Activated T-helper 17 cell treated with anti-CD3 and anti-CD28 coated beads, Interleukin-2, amount 50 U/mL, for 72 hours (primary cell): ENCODE measurements around the gene MCF2L2. TPM values are rescaled to one million over a fixed set of nuclear protein-coding genes. Genes with fewer than 3 reads are reported as not detected.

Experiments
- ATAC-seq: fragments of 150-1000 bp; cut with Tn5 transposase; replicated peaks from 2 replicates; pipeline ENCODE4 v1.10.0; 2021; ENCODE audit warnings: mild to moderate bottlenecking, moderate library complexity
- H3K27ac Mint-ChIP-seq: one replicate; pipeline ENCODE4 v1.8.0; 2022; ENCODE audit warnings: mixed read lengths
- H3K27me3 Mint-ChIP-seq: one replicate; pipeline ENCODE4 v1.8.0; 2022; ENCODE audit warnings: mixed read lengths
- H3K36me3 Mint-ChIP-seq: one replicate; pipeline ENCODE4 v1.8.0; 2022; ENCODE audit warnings: low read depth, mild to moderate bottlenecking, mixed read lengths
- H3K4me1 Mint-ChIP-seq: one replicate; pipeline ENCODE4 v1.8.0; 2022; ENCODE audit warnings: mixed read lengths
- H3K4me3 Mint-ChIP-seq: one replicate; pipeline ENCODE4 v1.8.0; 2022; ENCODE audit warnings: mild to moderate bottlenecking, mixed read lengths
- H3K9me3 Mint-ChIP-seq: one replicate; pipeline ENCODE4 v1.8.0; 2022; ENCODE audit warnings: mixed read lengths
- total RNA-seq, 2 donors: library from RNA; stranded (reverse); gene quantifications; one replicate each; pipeline ENCODE4 v1.2.3, GENCODE V29; 2022

The MCF2L2 gene
- total RNA-seq, 2 donors from 2014 or later: 9.0 to 10.0 TPM

DNA sequence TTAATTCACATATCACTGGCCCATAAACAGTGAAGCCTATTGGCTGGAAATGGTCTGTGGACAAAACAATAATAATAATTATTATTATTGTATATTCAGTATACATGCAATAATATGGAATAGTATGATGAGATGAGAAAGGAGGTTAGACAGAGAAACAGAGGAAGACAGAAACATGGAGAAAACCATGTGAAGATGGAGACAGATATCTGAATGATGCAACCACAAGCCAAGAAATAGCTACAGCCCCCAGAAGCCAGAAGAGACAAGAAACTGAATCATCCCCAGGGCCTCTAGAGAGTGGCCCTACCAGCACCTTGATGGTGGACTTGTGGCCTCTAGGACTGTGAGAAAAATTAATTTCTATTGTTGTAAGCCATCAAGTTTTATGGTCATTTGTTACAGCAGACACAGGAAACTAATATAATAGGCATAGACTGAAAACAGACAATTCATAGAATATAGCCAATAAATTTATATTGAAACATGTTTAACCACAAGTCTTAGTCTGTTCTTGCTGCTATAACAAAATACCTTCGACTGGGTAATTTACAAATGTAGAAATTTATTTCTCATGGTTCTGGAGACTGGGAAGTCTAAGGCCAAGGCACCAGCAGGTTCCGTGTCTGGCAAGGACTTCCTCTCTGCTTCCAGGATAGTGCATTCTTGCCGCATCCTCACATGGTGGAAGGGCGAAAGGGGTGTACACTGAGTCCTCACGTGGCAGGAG lies 31.6 kb downstream of the MCF2L2 start:
- H3K4me1 Mint-ChIP-seq: no peaks in the 10 kb centered on the region
- H3K9me3 Mint-ChIP-seq: no peaks in the 10 kb centered on the region
- H3K4me3 Mint-ChIP-seq: no peak overlapping the region
- no peak for ATAC-seq
- H3K36me3 Mint-ChIP-seq: no peaks in the 10 kb centered on the region
- H3K27ac Mint-ChIP-seq: no peak overlapping the region
- no peaks in the 10 kb centered on the region for H3K27me3 Mint-ChIP-seq

DNA sequence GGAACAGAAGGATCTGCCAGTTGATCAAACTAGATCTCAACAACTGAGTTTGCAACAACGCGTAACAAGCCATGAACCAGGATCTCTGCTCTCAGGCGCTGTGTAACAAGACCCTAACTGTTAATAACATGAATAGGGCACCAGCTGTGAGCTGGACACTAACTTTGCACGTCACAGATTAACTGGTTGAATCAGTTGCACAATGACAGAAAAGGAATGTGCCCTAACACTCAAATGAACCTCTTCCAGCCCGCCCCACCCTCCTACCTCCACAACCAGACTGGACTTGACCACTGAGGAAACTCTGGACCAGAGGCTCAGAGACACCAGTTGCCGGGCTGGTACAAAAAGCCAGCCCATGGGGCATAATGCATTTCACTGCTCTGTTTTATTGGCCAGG lies 34.3 kb downstream of the MCF2L2 start:
- Mint-ChIP-seq H3K27me3 (no peaks in the 10 kb centered on the region), H3K4me1 (peaks cover 7% of the 10 kb centered on the region), H3K4me3 (no peak overlapping the region), H3K9me3 (no peaks in the 10 kb centered on the region), H3K36me3 (peaks cover 5% of the 10 kb centered on the region), H3K27ac (no peak overlapping the region)
- no peak for ATAC-seq

DNA sequence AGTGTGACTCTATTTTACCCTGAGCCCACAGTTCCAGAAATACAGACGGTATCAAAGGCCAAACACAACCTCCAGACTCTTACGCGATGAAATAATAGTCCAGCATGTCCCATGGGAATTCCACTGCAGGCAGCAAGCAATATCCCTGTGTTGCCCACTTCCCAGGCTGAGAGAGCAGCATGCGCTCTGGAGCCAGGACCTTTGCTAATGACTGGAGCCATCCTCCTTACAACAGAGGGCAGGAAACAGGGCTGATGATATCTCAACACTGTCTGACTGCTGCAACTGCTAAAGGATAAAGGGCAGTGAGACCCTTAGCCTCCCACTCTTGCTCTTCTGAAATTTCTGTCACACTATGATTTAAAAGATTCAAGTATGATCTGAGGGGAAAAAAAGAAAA lies 34.8 kb downstream of the MCF2L2 start:
- no peak for ATAC-seq
- Mint-ChIP-seq H3K27ac (no peak overlapping the region), H3K4me3 (no peak overlapping the region), H3K9me3 (no peaks in the 10 kb centered on the region), H3K36me3 (peaks cover 10% of the 10 kb centered on the region), H3K27me3 (no peaks in the 10 kb centered on the region), H3K4me1 (peaks cover 7% of the 10 kb centered on the region)

DNA sequence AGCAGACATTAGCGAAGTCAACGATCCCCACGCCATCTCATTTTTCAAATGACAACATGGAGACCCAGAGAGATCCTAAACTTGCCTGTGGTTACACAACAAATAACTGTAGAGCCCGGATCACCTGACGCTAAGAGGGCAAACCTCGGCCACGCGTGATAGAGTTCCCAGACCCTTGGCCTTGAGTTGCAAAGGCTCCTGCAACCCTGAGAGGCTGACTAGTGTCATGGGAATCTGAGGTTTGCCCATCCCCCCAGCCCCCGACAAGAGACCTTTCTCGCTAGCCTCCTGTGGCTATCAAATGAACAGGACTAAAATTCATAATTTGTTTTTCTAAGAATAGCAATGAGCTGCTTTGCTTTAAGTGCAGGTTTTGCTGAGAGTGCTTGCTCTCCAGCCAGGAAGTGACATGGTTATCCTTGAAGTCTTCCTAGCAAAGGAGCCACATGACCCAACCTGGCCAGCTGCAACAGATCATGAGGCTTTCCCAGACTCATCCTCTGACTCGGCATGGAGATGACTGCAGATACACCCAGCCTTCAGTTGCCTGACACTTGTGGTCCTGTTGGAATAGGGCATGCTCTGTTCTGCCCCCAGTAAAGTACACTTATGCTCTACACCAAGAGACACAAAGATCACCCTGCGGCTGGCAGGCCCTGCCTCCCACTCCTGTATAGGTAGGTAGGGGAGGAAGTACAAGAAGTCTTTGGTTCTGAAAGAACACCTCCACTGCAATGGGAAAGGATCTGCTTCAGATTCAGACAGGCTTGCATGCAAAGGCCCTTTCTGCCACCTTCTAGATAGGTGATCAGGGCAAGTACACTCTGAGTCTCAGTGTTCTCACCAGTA lies 36.0 kb downstream of the MCF2L2 start:
- no peak overlapping the region for H3K4me3 Mint-ChIP-seq
- no peak overlapping the region for H3K27ac Mint-ChIP-seq
- peaks cover 18% of the 10 kb centered on the region for H3K36me3 Mint-ChIP-seq
- no peak for ATAC-seq
- no peaks in the 10 kb centered on the region for H3K9me3 Mint-ChIP-seq
- H3K27me3 Mint-ChIP-seq: no peaks in the 10 kb centered on the region
- H3K4me1 Mint-ChIP-seq: peaks cover 7% of the 10 kb centered on the region

DNA sequence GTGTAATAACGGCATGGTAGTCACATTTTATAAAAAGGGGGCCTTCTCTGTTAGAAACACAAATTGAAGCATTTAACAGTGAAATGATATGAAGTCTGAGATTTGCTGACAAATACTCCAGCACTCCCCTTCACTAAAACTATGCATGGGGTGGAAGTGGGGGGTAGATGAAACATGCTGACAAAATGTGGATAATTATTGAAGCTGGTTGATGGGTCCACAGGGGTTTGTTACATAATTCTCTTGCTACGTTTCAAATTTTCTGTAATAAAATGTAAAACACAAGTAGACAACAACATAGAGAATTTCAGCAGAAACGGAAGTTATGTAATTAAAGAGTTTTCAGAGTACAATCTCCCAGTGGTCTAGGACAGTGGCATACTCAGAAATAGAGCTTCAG lies 37.0 kb downstream of the MCF2L2 start:
- no peak overlapping the region for H3K27ac Mint-ChIP-seq
- no peak overlapping the region for H3K4me3 Mint-ChIP-seq
- H3K4me1 Mint-ChIP-seq: peaks cover 7% of the 10 kb centered on the region
- ATAC-seq: no peak
- peaks cover 18% of the 10 kb centered on the region for H3K36me3 Mint-ChIP-seq
- H3K9me3 Mint-ChIP-seq: no peaks in the 10 kb centered on the region
- no peaks in the 10 kb centered on the region for H3K27me3 Mint-ChIP-seq

DNA sequence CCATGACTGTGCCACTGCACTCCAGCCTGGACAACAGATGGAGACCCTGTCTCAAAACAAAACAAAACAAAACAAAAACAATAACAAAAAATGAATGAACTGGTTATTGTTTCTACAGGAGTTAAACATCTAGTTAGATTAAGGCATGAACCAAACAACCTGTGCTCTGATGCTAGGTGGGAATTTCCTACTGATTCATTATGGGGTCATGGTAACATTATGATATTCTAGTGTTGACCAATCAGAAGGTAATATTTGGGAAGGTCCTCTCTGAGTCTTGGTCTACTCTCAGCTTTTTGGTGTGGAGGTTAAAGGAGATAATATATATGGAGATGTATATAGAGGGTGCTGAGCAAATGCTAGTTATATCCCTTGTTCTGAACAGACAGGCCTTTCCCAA lies 37.6 kb downstream of the MCF2L2 start:
- ATAC-seq: peak; percentile 56
- Mint-ChIP-seq H3K27ac (peak overlapping the region; percentile 66), H3K4me1 (peaks cover 9% of the 10 kb centered on the region), H3K4me3 (no peak overlapping the region), H3K36me3 (peaks cover 18% of the 10 kb centered on the region), H3K9me3 (no peaks in the 10 kb centered on the region), H3K27me3 (no peaks in the 10 kb centered on the region)

DNA sequence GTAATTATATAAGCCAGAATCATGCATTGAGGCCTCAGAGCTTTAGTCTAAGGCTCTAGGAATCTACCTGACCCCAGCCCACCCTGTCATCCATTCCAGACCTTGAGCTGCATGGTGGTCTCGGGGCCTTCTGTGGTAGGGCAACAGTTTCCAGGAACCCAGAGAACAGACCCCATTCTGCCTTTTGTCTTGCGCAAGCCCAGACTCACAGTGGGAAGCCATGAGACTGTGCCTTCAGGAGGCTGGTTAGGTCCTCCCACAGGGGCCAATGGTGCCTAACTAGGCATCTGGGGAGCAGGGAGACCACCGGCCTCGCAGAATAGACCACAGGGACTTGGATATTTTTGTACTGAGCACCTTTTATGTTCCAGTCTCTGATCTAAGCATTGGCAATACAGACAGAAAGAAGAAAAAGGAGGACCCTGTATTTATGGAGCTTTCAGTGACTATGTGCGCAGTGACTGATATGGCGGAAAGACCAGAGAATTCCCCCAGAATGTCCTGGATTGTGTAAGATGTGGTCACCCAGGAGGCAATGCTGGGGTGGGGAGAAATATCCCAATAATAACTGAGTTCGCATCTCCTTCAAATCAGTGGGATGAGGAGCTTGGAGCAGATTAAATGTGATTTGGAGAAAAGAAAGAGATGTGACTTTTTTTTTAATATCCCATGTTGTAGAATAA lies 40.1 kb downstream of the MCF2L2 start:
- no peaks in the 10 kb centered on the region for H3K27me3 Mint-ChIP-seq
- H3K4me3 Mint-ChIP-seq: no peak overlapping the region
- no peaks in the 10 kb centered on the region for H3K9me3 Mint-ChIP-seq
- no peak for ATAC-seq
- peaks cover 12% of the 10 kb centered on the region for H3K4me1 Mint-ChIP-seq
- H3K27ac Mint-ChIP-seq: no peak overlapping the region
- peaks cover 18% of the 10 kb centered on the region for H3K36me3 Mint-ChIP-seq

DNA sequence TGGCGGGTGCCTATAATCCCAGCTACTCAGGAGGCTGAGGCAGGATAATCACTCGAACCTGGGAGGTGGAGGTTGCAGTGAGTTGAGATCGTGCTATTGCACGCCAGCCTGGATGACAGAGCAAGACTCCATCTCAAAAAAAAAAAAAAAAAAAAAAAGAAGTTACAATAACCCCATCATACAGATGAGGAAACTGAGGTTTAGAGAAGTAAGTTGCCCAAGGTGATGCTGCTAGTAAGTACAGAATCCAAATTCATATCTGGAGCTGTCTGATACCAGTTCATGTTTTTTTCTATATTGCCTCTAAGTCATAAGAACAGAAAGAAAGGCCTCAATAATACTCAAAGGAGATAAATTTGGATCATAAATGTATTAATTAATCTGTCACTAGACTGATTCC lies 40.6 kb downstream of the MCF2L2 start:
- Mint-ChIP-seq H3K27me3 (no peaks in the 10 kb centered on the region), H3K36me3 (peaks cover 18% of the 10 kb centered on the region), H3K4me3 (no peak overlapping the region), H3K9me3 (no peaks in the 10 kb centered on the region), H3K4me1 (peaks cover 12% of the 10 kb centered on the region), H3K27ac (no peak overlapping the region)
- ATAC-seq: no peak

DNA sequence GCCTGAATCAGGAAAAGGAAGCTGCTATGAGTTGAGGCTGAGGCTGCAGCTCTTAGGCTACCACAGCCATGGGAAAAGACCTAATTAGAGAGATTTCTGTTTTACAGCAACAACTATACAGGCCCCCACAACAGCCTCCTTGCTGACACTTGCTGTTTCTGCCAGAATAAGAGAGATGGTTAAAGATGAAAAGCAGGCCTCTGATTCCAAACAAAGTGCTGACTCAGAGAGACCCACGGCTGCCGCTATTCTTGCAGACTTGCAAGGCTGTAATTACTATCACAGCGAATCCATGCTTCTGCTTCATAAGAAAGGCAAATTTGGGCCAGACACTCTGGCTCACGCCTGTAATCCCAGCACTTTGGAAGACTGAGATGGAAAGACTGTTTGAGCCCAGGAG lies 41.8 kb downstream of the MCF2L2 start:
- Mint-ChIP-seq H3K27ac (no peak overlapping the region), H3K9me3 (no peaks in the 10 kb centered on the region), H3K36me3 (peaks cover 18% of the 10 kb centered on the region), H3K4me1 (peaks cover 12% of the 10 kb centered on the region), H3K4me3 (no peak overlapping the region), H3K27me3 (no peaks in the 10 kb centered on the region)
- no peak for ATAC-seq

DNA sequence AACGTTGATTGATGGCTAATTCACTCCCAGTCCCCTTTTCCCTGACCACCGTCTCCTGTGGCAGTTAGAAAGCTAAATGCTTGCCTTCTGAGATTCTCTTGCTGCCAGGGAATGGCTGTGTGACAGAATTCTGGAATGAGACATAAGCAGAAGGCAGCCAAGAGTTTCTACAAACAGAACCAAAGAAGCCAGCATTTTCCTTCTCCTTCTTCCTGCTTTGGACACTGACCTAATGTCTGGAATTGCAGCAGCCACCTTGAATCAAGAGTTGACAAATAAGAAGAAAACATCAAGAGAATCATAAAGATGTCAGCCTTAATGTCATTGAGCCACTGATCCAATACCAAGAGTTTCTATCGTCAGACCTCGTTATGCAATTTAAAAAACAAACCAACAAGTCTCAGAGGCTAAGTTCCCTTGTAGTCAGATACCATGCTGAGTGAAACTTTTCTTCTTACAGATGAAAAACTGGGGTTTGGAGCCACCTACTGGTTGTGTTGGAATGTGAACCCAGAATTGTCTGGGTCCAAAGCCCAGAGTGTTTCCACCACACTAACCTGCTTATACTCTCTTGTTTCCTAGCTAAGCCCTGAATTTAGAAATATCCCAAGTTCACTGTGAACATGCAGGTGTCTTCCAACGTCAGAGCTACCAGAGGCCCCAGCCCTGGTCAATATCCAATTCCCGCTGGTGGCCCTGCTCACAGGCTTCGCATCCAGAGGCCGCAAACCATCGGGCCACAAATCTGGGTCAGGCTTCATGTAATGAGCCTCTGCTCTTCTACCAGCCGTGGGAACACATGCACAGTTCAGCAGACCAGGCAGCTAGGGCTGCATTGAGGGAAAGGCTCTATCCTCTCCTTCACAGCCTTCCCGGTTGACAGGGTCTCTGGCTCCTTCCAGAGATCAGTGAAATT lies 42.5 kb downstream of the MCF2L2 start:
- Mint-ChIP-seq H3K4me1 (peaks cover 11% of the 10 kb centered on the region), H3K36me3 (peaks cover 18% of the 10 kb centered on the region), H3K27ac (peak overlapping the region; percentile 73), H3K4me3 (no peak overlapping the region), H3K9me3 (no peaks in the 10 kb centered on the region), H3K27me3 (no peaks in the 10 kb centered on the region)
- ATAC-seq: peak; percentile 83

DNA sequence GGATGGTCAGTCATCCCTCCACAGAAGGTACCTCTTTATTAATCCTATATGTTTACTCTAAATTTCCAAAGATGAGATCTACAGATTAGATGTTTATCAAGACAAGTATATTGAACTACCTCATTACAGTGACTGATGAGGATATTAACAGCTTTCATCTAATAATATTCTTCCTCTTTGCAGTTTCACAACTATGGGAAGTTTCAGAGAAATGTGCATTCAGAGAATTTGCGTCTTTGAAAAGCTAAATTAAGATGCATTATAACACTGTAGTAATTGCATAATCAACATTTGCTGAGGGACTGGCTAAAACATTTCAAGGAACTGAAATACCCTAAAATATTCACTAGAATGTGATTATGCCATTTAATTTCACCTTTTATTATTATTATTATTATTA lies 46.7 kb downstream of the MCF2L2 start:
- peaks cover 15% of the 10 kb centered on the region for H3K4me1 Mint-ChIP-seq
- no peak for ATAC-seq
- no peaks in the 10 kb centered on the region for H3K9me3 Mint-ChIP-seq
- no peak overlapping the region for H3K27ac Mint-ChIP-seq
- no peaks in the 10 kb centered on the region for H3K27me3 Mint-ChIP-seq
- no peak overlapping the region for H3K4me3 Mint-ChIP-seq
- peaks cover 25% of the 10 kb centered on the region for H3K36me3 Mint-ChIP-seq

DNA sequence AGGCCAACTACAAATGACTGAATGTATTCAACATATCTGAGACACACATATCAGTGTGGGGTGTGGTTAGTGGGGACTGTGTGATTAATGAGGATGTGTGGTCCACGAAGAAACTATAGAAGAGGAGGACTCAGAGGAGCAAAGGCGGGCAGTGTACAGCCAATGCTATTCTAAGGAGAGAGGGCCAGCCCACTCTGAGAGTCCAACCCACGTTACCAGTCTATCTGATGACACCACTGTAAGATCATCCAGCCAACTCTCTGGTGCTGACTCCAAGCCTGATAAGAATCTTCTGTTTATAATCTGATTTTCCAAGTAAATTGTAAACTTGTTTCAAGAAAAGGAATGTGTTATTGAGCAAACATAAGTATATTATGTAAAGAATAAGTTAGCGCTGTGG lies 47.2 kb downstream of the MCF2L2 start:
- H3K36me3 Mint-ChIP-seq: peaks cover 30% of the 10 kb centered on the region
- no peak overlapping the region for H3K27ac Mint-ChIP-seq
- H3K4me1 Mint-ChIP-seq: peaks cover 18% of the 10 kb centered on the region
- no peaks in the 10 kb centered on the region for H3K9me3 Mint-ChIP-seq
- H3K27me3 Mint-ChIP-seq: no peaks in the 10 kb centered on the region
- ATAC-seq: no peak
- H3K4me3 Mint-ChIP-seq: no peak overlapping the region

DNA sequence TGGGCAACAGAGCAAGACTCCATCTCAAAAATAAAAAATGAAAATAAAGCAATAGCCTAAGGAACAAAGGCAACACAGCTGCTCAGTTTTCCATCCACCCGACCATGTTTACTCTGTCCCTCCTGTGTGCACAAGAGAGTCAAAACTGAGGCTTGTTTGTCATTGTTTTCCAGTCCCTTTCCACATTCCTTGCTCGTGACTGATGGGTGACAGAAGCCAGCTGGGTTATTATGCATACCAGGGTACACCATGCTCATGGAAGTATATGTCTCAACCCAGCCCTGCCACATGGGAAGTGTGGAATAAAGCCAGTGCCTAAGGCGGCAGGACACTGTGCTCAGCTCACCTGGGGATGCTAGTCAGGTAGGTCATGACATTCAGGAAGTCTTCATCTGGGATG lies 49.5 kb downstream of the MCF2L2 start:
- Mint-ChIP-seq H3K27me3 (no peaks in the 10 kb centered on the region), H3K36me3 (peaks cover 39% of the 10 kb centered on the region), H3K4me3 (no peak overlapping the region), H3K4me1 (peaks cover 26% of the 10 kb centered on the region), H3K9me3 (no peaks in the 10 kb centered on the region), H3K27ac (no peak overlapping the region)
- no peak for ATAC-seq

DNA sequence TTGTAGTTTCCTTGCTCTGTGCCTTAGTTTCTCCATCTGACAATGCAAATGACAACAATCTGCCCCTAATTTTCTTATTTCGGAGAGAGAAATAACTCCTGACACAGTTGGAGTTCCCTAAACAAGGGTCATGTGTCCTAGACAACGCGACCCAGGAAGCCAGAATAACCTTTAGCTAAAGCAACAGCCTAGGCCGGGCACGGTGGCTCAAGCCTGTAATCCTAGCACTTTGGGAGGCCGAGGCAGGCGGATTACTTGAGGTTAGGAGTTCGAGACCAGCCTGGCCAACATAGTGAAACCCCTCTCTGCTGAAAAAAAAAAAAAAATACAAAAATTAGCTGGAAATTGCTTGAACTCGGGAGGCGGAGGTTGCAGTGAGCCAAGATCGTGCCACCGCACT lies 49.9 kb downstream of the MCF2L2 start:
- no peak overlapping the region for H3K27ac Mint-ChIP-seq
- no peak for ATAC-seq
- H3K4me1 Mint-ChIP-seq: peaks cover 28% of the 10 kb centered on the region
- H3K4me3 Mint-ChIP-seq: no peak overlapping the region
- peaks cover 43% of the 10 kb centered on the region for H3K36me3 Mint-ChIP-seq
- no peaks in the 10 kb centered on the region for H3K9me3 Mint-ChIP-seq
- H3K27me3 Mint-ChIP-seq: no peaks in the 10 kb centered on the region
